HUES48 (cell line): ENCODE measurements around the gene C15orf39.
"Not testable (repeated sequence)": the region's sequence is repeated elsewhere in the genome, so short reads cannot be mapped to it uniquely, and the experiment has no call there.

ENCODE experiments used
- H3K27ac ChIP-seq: one replicate; pipeline ENCODE4 v1.7.0; 2013; ENCODE audit warnings: low read depth, low read length, inconsistent platforms
- H3K27me3 ChIP-seq: 2 replicates; pipeline ENCODE4 v1.6.1; 2013; ENCODE audit warnings: mild to moderate bottlenecking, low read length; ENCODE audit not compliant: control insufficient read depth, insufficient read depth
- H3K36me3 ChIP-seq: 2 replicates; pipeline ENCODE4 v1.6.1; 2013; ENCODE audit warnings: low read length; ENCODE audit not compliant: control insufficient read depth, insufficient read depth
- H3K4me1 ChIP-seq: 2 replicates; pipeline ENCODE4 v1.6.1; 2013; ENCODE audit warnings: mild to moderate bottlenecking, low read length; ENCODE audit not compliant: control insufficient read depth, insufficient read depth
- H3K4me3 ChIP-seq: 2 replicates; pipeline ENCODE4 v1.5.1; 2013; ENCODE audit warnings: mild to moderate bottlenecking, low read depth, low read length
- H3K9ac ChIP-seq: 2 replicates; pipeline ENCODE4 v1.6.1; 2013; ENCODE audit warnings: mild to moderate bottlenecking, low read depth, low read length, moderate library complexity
- H3K9me3 ChIP-seq: 2 replicates; pipeline ENCODE4 v1.6.1; 2013; ENCODE audit warnings: low read length; ENCODE audit not compliant: control insufficient read depth, insufficient read depth

Gene C15orf39

DNA sequence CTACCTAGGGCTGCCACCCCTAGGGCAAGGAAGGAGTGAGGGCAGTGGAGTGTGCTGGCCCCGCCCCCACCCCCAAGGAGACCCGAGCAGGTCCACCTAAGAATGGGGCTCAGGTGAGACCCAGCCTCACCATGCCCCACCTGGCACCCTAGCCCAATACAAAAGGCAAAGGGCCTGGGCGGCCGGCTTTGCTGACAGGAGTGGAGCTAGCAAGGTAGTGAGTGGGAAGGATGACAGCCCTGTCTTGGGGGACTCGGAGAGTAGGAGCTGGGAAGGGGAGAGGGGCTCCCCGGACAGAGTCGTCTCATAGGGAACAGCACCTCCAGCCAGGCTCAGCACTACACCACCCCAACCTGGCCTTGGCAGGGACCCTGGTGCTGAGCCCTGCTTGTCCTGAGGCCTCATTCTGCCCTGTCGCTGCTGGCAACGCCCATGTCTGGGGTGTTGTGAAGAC is 12.1 kb downstream of the C15orf39 start:
- Histone ChIP-seq H3K9ac (no peak overlapping the region), H3K4me3 (no peak overlapping the region), H3K36me3 (peaks cover 38% of the 10 kb centered on the region), H3K4me1 (peaks cover 5% of the 10 kb centered on the region), H3K27ac (no peak overlapping the region), H3K9me3 (no peaks in the 10 kb centered on the region), H3K27me3 (no peaks in the 10 kb centered on the region)

DNA sequence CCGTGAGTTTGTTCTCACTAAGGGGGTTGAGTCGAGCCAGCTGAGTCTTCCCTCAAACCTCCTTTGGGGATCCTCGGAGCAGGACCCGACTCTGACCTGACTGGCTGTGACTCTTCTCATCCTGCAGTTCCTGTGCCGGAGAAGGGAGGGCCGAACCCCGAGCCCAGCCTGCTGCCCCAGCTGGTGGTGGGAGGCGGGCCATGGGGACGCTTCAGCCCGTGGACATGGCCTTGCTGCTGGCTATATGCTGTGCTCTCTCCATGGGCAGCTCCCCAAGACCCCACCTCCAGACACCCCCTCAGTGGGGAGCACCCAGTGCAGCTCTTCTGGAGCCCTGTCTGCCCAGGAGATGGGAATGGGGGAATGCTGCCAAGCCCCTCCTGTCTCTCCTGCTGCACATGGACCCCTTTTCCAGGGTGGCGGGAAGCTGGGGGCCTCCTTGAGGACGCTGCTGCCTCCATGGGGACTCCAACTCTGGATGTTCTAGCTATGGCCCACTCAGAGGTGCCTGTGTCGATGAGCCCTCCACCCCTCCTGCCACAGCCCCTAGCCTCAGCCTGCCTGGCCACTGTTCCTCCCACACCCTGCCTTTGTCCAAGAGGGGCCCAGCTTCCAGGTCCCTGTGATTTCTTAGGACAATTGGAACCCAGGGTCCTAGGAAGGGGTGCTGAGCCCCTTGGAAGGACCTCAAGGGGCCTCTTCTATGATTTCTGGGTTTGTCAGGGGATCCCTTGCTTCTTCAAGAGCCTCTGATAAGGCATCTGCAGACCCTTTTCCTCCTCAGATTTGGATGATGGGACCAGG is 12.8 kb downstream of the C15orf39 start:
- peaks cover 5% of the 10 kb centered on the region for H3K4me1 ChIP-seq
- H3K27ac ChIP-seq: no peak overlapping the region
- H3K4me3 ChIP-seq: no peak overlapping the region
- no peaks in the 10 kb centered on the region for H3K27me3 ChIP-seq
- no peak overlapping the region for H3K9ac ChIP-seq
- peaks cover 31% of the 10 kb centered on the region for H3K36me3 ChIP-seq
- H3K9me3 ChIP-seq: no peaks in the 10 kb centered on the region

DNA sequence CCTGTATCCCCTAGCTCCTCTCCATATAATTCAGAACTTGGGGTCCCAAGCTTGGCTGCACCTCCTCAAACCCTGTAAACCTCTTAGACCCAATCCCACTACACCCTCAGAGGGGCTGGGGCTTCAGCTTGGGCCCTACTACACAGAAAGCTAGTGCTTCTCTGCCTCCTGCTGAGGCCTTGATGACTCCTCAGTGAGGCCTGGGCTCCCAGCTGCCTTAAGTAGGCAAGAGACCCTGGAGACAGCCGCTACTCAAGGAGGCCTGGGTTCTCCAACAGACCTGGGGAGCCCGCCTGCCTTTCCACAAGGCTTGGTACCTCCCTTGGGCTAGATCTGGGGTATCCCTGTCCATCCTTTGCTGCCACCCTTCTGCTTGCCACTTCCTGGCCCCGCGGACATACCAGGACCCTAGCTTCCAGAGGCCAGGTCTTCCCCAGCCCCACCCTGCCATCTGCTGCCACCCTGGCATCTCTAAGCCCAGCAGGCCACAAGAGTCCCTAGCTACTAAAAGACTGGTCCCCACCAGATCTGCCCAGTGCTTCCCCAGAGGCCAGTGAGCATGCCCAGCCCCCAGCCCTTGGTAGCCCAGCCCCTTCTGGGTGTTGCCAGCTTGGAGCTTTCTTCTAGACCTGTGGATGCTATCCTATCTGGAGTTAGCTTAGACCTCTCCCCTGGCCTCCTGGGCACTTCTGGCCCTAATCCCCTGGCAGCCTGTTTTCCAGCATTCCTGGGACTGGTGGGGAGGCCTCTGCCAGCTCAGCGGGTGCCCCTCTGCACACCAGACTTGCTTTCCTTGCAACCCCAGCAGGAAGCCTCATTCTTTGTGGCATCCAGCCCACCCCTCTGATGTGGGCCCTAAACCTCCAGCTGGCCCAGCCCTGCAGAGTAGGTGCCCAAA is 13.7 kb downstream of the C15orf39 start:
- H3K4me3 ChIP-seq: no peak overlapping the region
- no peaks in the 10 kb centered on the region for H3K9me3 ChIP-seq
- no peaks in the 10 kb centered on the region for H3K27me3 ChIP-seq
- peaks cover 5% of the 10 kb centered on the region for H3K4me1 ChIP-seq
- H3K36me3 ChIP-seq: peaks cover 23% of the 10 kb centered on the region
- H3K27ac ChIP-seq: no peak overlapping the region
- no peak overlapping the region for H3K9ac ChIP-seq

DNA sequence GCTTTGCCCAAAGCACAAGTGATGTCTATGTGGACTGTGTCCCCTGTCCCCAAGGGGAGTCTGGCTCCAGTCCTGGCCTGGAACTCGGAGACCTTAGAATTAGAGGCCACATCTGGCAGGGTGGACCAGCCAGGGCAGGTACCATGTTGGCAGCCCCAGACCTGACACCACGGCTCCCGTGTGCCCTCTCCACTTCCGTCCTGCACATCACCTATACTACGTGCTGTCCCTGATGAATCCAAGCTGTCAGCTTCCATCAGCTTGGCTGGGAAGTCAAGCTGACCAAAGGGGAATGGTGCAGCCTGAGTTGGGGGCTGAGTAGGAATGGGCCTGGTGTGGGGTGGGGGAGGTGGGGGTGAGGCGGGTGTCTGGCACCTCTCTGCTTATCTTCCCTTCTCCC is 15.3 kb downstream of the C15orf39 start:
- no peak overlapping the region for H3K9ac ChIP-seq
- peaks cover 5% of the 10 kb centered on the region for H3K4me1 ChIP-seq
- no peaks in the 10 kb centered on the region for H3K27me3 ChIP-seq
- peaks cover 6% of the 10 kb centered on the region; the same call in 1 of the 2 replicates for H3K36me3 ChIP-seq
- no peaks in the 10 kb centered on the region for H3K9me3 ChIP-seq
- H3K27ac ChIP-seq: no peak overlapping the region
- no peak overlapping the region for H3K4me3 ChIP-seq

DNA sequence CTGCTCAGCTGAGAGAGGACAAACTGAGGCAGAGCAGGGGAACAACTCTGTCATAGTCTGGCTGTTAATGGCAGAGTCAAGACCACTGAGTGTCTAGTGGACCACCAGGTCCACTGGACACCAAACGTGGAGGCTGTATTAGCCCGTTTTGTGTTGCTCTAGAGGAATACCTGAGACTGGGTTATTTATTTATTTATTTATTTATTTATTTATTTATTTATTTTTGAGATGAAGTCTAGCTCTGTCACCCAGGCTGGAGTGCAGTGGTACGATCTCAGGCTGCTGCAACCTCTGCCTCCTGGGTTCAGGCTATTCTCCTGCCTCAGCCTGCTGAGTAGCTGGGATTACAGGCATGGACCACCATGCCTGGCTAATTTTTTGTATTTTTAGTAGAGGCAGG is 15.9 kb downstream of the C15orf39 start:
- H3K9ac ChIP-seq, H3K9me3 ChIP-seq, H3K4me1 ChIP-seq, H3K27ac ChIP-seq, H3K4me3 ChIP-seq, H3K36me3 ChIP-seq, H3K27me3 ChIP-seq: not testable (repeated sequence)

DNA sequence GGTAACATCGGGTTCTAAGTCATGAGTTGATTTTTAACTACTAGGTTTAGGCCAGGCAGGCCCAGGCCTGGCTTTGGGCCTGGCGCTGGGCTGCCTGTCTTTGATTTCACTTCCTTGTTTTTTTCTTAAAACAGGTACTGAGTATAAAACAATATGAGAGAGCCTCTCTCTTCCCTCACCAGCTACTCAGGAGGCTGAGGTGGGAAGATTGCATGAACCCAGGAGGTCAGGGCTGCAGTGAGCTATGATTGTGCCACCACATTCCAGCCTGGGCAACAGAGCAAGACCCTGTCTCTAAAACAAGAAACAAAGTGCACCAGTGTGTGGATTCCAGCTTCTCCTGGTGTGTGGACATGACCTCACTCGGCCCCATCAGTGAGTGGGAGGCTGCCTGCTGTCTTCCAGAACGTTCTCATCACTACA is 17.8 kb downstream of the C15orf39 start:
- H3K9ac ChIP-seq, H3K9me3 ChIP-seq, H3K27ac ChIP-seq, H3K4me3 ChIP-seq, H3K4me1 ChIP-seq, H3K27me3 ChIP-seq, H3K36me3 ChIP-seq: not testable (repeated sequence)

DNA sequence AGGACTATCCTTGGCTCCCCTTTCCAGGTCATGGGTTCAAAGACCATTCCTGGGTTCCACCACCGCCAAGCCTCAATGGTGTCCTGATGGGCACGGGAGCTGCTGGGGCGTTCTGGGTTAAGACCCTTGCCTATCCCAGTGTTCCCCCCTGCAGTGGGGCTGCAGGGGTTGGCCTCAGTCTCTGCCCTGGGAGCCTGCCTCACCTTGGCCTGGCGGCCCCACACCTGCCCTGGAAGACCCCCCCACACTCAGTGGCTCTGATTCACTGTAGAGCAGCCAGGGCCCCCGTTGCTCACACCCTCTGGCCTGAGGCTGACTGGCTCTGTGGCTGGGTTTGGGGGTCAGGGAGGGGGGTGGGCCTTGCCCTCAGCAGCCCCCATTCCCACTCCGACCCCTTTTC is 22.0 kb downstream of the C15orf39 start:
- no peak overlapping the region for H3K9ac ChIP-seq
- H3K4me1 ChIP-seq: no peaks in the 10 kb centered on the region
- H3K36me3 ChIP-seq: no peaks in the 10 kb centered on the region
- no peaks in the 10 kb centered on the region for H3K27me3 ChIP-seq
- no peak overlapping the region for H3K4me3 ChIP-seq
- H3K27ac ChIP-seq: no peak overlapping the region
- no peaks in the 10 kb centered on the region for H3K9me3 ChIP-seq

DNA sequence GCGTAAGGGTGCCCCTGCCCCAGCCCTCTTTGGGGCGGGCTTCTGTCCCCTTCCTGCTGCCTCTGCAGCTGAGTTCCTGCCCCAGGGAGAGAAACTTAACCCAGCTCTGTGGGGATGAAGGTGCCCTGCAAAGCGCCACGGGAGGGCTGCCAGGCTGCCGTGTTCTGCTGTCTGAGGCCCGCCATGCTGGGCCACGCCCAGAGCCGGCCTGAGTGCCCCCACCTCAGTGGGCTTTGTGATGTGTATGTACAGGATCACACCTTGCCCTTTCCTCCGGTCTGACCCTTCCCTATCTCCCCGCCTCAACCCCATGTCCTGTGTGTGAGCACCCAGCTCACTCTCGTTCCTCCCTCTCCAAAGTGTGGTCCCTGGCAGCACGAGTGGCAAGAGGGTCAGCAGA is 22.6 kb downstream of the C15orf39 start:
- Histone ChIP-seq H3K4me1 (no peaks in the 10 kb centered on the region), H3K4me3 (no peak overlapping the region), H3K9ac (no peak overlapping the region), H3K9me3 (no peaks in the 10 kb centered on the region), H3K27ac (no peak overlapping the region), H3K27me3 (no peaks in the 10 kb centered on the region), H3K36me3 (no peaks in the 10 kb centered on the region)

DNA sequence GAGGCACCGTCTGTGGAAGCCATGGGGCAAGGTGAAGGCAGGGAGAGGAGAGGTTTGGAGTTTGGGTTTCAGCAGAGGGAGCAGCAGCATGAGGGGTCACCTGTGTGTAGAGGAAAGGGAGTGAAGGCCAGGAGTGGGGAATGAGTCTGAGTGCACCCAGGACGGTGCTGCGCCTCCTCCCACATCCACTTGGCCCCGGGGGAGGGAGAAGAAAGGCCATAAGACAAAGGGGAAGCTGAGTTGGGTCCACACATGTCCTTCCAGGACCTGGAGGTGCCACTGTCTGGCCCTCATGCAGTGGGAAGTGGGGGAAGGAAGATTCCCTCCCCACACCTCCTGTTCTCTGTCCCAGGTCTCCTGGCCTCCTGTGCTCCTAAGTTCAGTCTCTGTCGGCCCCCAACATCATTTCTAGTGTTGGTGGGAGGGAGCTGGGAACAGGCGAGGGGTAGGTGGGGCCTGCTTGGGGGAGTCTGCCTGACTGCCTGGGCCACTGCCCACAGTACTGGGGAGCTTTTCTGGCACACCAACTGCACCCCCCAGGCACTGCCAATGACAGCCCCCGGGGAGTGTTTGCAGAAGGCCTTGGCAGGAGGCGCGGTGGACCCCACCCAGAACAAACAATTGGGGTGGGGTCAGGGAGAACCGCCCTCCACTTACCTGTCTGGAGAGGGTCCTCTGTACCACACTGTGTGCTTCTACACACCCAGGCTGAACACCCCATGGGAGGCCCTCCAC is 23.6 kb downstream of the C15orf39 start:
- not testable (repeated sequence) for H3K36me3 ChIP-seq, H3K27ac ChIP-seq, H3K9me3 ChIP-seq, H3K9ac ChIP-seq, H3K4me3 ChIP-seq, H3K27me3 ChIP-seq, H3K4me1 ChIP-seq

DNA sequence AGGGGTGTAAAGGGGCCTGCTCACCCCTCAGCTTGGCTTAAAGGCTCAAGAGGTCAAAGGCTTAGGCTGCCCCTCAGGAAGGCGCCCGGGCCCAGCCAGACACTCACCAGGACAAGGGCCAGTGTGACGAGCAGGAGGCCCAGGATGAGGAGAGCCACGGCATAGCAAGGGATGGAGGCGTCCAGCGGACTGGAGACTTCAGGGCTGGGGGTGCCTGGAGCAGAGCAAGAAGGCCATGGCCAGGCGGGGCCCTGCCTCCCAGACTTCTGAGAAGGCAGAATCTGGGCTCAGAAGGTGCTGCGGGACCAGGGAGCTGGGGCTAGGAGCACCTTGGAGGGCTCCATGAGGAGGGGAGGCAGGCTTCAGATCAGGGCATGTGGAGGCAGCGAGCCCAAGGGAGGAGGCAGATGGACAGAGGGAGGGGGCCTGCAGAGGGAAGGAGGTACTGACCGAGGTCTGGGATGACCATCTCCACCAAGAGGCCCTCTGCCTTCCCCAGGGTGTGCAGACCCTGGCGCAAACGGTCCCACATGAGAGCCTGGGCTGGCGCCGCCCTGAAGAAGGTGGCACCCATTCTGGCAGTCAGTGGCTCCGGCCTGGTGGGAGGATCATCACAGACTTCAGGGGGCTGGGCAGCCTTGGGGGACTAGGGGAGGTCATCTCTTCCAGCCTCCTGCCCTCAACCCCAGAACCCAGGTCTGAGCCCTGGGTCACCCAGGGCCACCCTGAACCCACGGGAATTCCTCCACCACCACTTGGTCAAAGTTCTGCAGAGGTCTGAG is 24.5 kb downstream of the C15orf39 start:
- H3K27me3 ChIP-seq: no peaks in the 10 kb centered on the region

More for the DNA sequence above, 24.5 kb downstream of the C15orf39 start:
- Histone ChIP-seq H3K4me1 (peaks cover 11% of the 10 kb centered on the region), H3K36me3 (no peaks in the 10 kb centered on the region), H3K4me3 (no peak overlapping the region), H3K9me3 (no peaks in the 10 kb centered on the region), H3K27ac (no peak overlapping the region), H3K9ac (no peak overlapping the region)
